Adrenal gland (tissue), 5 donors: ENCODE results near the gene NDUFV3.

Experiments used
- POLR2A ChIP-seq, 2 donors: fragments of 450-650 bp; IDR thresholded peaks; one replicate each; pipeline ENCODE4 v1.6.1; 2017; ENCODE audit warnings: antibody characterized with exemption in 2 of 2, mild to moderate bottlenecking in 2 of 2, moderate library complexity in 1 of 2
- TF ChIP-seq, protein P1 (sequence below), 6 experiments: fragments of 450-650 bp in 4 of 6; fragments of 200-600 bp in 2 of 6; sonication (generic) in 1 of 6; IDR thresholded peaks; 1 replicate in 5 of 6; 2 replicates in 1 of 6; pipeline versions ENCODE4 v1.5.1 to v1.8.0; 2016 to 2021; ENCODE audit warnings: antibody characterized with exemption in 6 of 6, mild to moderate bottlenecking in 2 of 6, moderate library complexity in 1 of 6
- donor health status: DM: no; HTN: no; CAD: no.

DNA sequence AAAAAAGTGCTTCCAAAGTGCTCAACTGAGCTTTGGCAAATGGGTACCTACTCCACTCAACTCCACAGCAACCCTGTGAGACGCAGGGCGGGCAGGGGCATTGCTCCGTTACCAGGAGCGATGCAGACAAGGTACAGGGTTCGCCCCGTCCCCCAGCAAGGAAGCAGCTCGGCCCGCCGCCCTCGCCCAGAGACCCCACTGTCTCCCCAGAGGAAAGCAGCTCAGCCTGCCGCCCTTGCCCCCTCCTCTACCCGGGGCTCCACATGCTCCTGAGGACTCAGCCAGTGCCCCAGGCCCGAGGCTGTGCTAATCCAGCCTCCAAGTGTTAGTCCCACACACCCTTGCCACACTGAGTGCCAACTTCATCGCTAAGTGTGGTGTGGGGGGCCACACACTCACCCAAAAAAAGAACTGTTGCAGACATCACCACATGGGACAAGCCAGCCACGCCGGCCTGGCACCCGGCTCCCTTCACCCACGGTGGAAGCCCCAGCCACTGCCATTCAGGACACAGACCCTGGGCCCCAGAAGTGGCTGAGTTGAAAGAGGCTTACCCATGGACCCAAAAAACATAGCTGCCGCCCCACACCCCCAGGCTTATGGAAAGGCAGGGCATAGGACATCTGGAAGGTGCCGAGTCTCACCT lies 40.1 kb upstream of the NDUFV3 start:
- TF ChIP-seq, protein P1, sequence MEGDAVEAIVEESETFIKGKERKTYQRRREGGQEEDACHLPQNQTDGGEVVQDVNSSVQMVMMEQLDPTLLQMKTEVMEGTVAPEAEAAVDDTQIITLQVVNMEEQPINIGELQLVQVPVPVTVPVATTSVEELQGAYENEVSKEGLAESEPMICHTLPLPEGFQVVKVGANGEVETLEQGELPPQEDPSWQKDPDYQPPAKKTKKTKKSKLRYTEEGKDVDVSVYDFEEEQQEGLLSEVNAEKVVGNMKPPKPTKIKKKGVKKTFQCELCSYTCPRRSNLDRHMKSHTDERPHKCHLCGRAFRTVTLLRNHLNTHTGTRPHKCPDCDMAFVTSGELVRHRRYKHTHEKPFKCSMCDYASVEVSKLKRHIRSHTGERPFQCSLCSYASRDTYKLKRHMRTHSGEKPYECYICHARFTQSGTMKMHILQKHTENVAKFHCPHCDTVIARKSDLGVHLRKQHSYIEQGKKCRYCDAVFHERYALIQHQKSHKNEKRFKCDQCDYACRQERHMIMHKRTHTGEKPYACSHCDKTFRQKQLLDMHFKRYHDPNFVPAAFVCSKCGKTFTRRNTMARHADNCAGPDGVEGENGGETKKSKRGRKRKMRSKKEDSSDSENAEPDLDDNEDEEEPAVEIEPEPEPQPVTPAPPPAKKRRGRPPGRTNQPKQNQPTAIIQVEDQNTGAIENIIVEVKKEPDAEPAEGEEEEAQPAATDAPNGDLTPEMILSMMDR (IDR thresholded peaks at IDR 0.05) = no peak
- no peak for TF ChIP-seq POLR2A (IDR thresholded peaks at IDR 0.05)
